Activated CD8-positive, alpha-beta T cell treated with anti-CD3 and anti-CD28 coated beads, Interleukin-2, amount 10 ng/mL, durations not matched to agents 7 days and 5 days (primary cell): ENCODE data around the gene CDH5. TPM values are rescaled to one million over a fixed set of nuclear protein-coding genes. Genes with fewer than 3 reads are reported as not detected.

ENCODE experiments used
- ATAC-seq: fragments of 150-1000 bp; cut with Tn5 transposase; one replicate; pipeline ENCODE4 v1.10.0; 2021; ENCODE audit warnings: moderate library complexity
- CTCF ChIA-PET: fragments of 350-600 bp; sonication (Branson Sonifier 250); formaldehyde crosslinking; loops from one replicate; lab custom pipeline; 2021; ENCODE audit warnings: antibody characterized with exemption; lab: Charles Lee
- POLR2A ChIA-PET: fragments of 350-600 bp; sonication (Branson Sonifier 250); formaldehyde crosslinking; loops from one replicate; lab custom pipeline; 2021; ENCODE audit warnings: antibody characterized with exemption; lab: Charles Lee
- DNase-seq: peaks from one replicate; pipeline ENCODE4 v3.0.0-alpha.2; 2020
- H3K27ac Mint-ChIP-seq: one replicate; pipeline ENCODE4 v1.8.0; 2021; ENCODE audit warnings: mild to moderate bottlenecking, mixed read lengths
- H3K27me3 Mint-ChIP-seq: one replicate; pipeline ENCODE4 v1.8.0; 2021; ENCODE audit warnings: low read depth, mixed read lengths
- H3K36me3 Mint-ChIP-seq: one replicate; pipeline ENCODE4 v1.8.0; 2021; ENCODE audit warnings: low read depth, mixed read lengths
- H3K4me1 Mint-ChIP-seq: one replicate; pipeline ENCODE4 v1.8.0; 2021; ENCODE audit warnings: low read depth, mixed read lengths
- H3K4me3 Mint-ChIP-seq: one replicate; pipeline ENCODE4 v1.8.0; 2021; ENCODE audit warnings: mild to moderate bottlenecking, mixed read lengths
- H3K9me3 Mint-ChIP-seq: one replicate; pipeline ENCODE4 v1.8.0; 2022; ENCODE audit warnings: mixed read lengths; ENCODE audit not compliant: insufficient read depth
- total RNA-seq, 2 experiments: library from RNA; stranded (reverse); gene quantifications; one replicate each; pipeline ENCODE4 v1.2.3, GENCODE V29; 2021

CDH5 gene
- total RNA-seq, 2 experiments from 2014 or later = not detected

- Mint-ChIP-seq H3K4me3 (no peak overlapping the region), H3K27me3 (peaks cover 9% of the 10 kb centered on the region), H3K9me3 (peaks cover 13% of the 10 kb centered on the region), H3K36me3 (peaks cover 2% of the 10 kb centered on the region), H3K4me1 (peaks cover 3% of the 10 kb centered on the region), H3K27ac (no peak overlapping the region)
- ATAC-seq = no peak
- ChIA-PET CTCF (interaction anchor here (1.2 to 2.9 kb wide), 2 partner anchors 9 to 11 kb away, joined by 3 to 16 read pairs; no protein-coding TSS in a partner anchor), POLR2A (no interaction called here)
- no peak for DNase-seq
Observed at GRCh38 chr16:66416136-66416535, 49.6 kb downstream of the CDH5 start.

GRCh38 chr16:66416939-66417700 lies 50.6 kb downstream of the CDH5 start:
- H3K27ac Mint-ChIP-seq = no peak overlapping the region
- no peaks in the 10 kb centered on the region for H3K36me3 Mint-ChIP-seq
- DNase-seq = no peak
- CTCF ChIA-PET = interaction anchor here (0.9 to 1.3 kb wide), 2 partner anchors 9 to 10 kb away, joined by 3 to 5 read pairs; no protein-coding TSS in a partner anchor
- ATAC-seq = no peak
- peaks cover 7% of the 10 kb centered on the region for H3K9me3 Mint-ChIP-seq
- POLR2A ChIA-PET = no interaction called here
- H3K27me3 Mint-ChIP-seq = peaks cover 9% of the 10 kb centered on the region
- H3K4me3 Mint-ChIP-seq = no peak overlapping the region
- H3K4me1 Mint-ChIP-seq = peaks cover 3% of the 10 kb centered on the region

GRCh38 chr16:66418165-66418962 lies 51.9 kb downstream of the CDH5 start:
- no peak overlapping the region for H3K4me3 Mint-ChIP-seq
- POLR2A ChIA-PET = no interaction called here
- CTCF ChIA-PET = interaction anchor here (0.9 to 1.3 kb wide), 2 partner anchors 10 to 11 kb away, joined by 3 to 5 read pairs; no protein-coding TSS in a partner anchor

GRCh38 chr16:66419527-66419926 lies 53.0 kb downstream of the CDH5 start:
- Mint-ChIP-seq H3K36me3 (no peaks in the 10 kb centered on the region), H3K9me3 (no peaks in the 10 kb centered on the region), H3K27me3 (peaks cover 30% of the 10 kb centered on the region), H3K4me1 (peaks cover 3% of the 10 kb centered on the region), H3K27ac (no peak overlapping the region), H3K4me3 (no peak overlapping the region)
- ChIA-PET CTCF (interaction anchor here (2.0 kb wide), 1 partner anchor 13 kb away, joined by 6 read pairs; no protein-coding TSS in a partner anchor), POLR2A (no interaction called here)
- DNase-seq (no peak), ATAC-seq (no peak)

More at GRCh38 chr16:66418165-66418962, 51.9 kb downstream of the CDH5 start:
- Mint-ChIP-seq H3K9me3 (no peaks in the 10 kb centered on the region), H3K4me1 (peaks cover 3% of the 10 kb centered on the region), H3K27ac (no peak overlapping the region), H3K27me3 (peaks cover 18% of the 10 kb centered on the region), H3K36me3 (no peaks in the 10 kb centered on the region)
- DNase-seq (no peak), ATAC-seq (no peak)

GRCh38 chr16:66420396-66420795 lies 53.9 kb downstream of the CDH5 start:
- DNase-seq = no peak
- no peaks in the 10 kb centered on the region for H3K9me3 Mint-ChIP-seq

GRCh38 chr16:66421891-66422290 lies 55.4 kb downstream of the CDH5 start:
- peaks cover 3% of the 10 kb centered on the region for H3K4me1 Mint-ChIP-seq
- H3K4me3 Mint-ChIP-seq = no peak overlapping the region
- ChIA-PET POLR2A (interaction anchor here (0.5 kb wide), 1 partner anchor 800 kb away, joined by 3 read pairs; no protein-coding TSS in a partner anchor), CTCF (no interaction called here)
- H3K36me3 Mint-ChIP-seq = no peaks in the 10 kb centered on the region
- DNase-seq (no peak), ATAC-seq (no peak)
- no peak overlapping the region for H3K27ac Mint-ChIP-seq
- no peaks in the 10 kb centered on the region for H3K9me3 Mint-ChIP-seq
- H3K27me3 Mint-ChIP-seq = peaks cover 49% of the 10 kb centered on the region

More at GRCh38 chr16:66420396-66420795, 53.9 kb downstream of the CDH5 start:
- Mint-ChIP-seq H3K27me3 (peaks cover 38% of the 10 kb centered on the region), H3K4me3 (no peak overlapping the region), H3K36me3 (no peaks in the 10 kb centered on the region), H3K27ac (no peak overlapping the region), H3K4me1 (peaks cover 3% of the 10 kb centered on the region)
- no peak for ATAC-seq
- ChIA-PET POLR2A (no interaction called here), CTCF (interaction anchor here (2.0 kb wide), 1 partner anchor 14 kb away, joined by 6 read pairs; no protein-coding TSS in a partner anchor)

- Mint-ChIP-seq H3K4me3 (no peak overlapping the region), H3K36me3 (no peaks in the 10 kb centered on the region), H3K27ac (no peak overlapping the region), H3K9me3 (no peaks in the 10 kb centered on the region), H3K4me1 (peaks cover 3% of the 10 kb centered on the region), H3K27me3 (peaks cover 49% of the 10 kb centered on the region)
- POLR2A ChIA-PET = no interaction called here
- CTCF ChIA-PET = interaction anchor here (0.7 kb wide), 1 partner anchor 16 kb away, joined by 4 read pairs; no protein-coding TSS in a partner anchor
- DNase-seq (no peak), ATAC-seq (no peak)
Observed at GRCh38 chr16:66422366-66422765, 55.9 kb downstream of the CDH5 start.

- H3K36me3 Mint-ChIP-seq = no peaks in the 10 kb centered on the region
- no peak overlapping the region for H3K4me3 Mint-ChIP-seq
- no peak overlapping the region for H3K27ac Mint-ChIP-seq
- ATAC-seq (no peak), DNase-seq (no peak)
- ChIA-PET POLR2A (no interaction called here), CTCF (no interaction called here)
- H3K27me3 Mint-ChIP-seq = peaks cover 55% of the 10 kb centered on the region
- H3K9me3 Mint-ChIP-seq = no peaks in the 10 kb centered on the region
- H3K4me1 Mint-ChIP-seq = peaks cover under 1% of the 10 kb centered on the region
Observed at GRCh38 chr16:66423177-66423576, 56.7 kb downstream of the CDH5 start.

GRCh38 chr16:66425651-66426050 lies 59.2 kb downstream of the CDH5 start:
- ATAC-seq = no peak
- H3K27ac Mint-ChIP-seq = no peak overlapping the region
- DNase-seq = no peak
- H3K27me3 Mint-ChIP-seq = peaks cover 75% of the 10 kb centered on the region
- POLR2A ChIA-PET = no interaction called here
- CTCF ChIA-PET = interaction anchor here (1.0 to 1.4 kb wide), 2 partner anchors 19 to 68 kb away, joined by 3 to 5 read pairs; no protein-coding TSS in a partner anchor
- no peaks in the 10 kb centered on the region for H3K9me3 Mint-ChIP-seq
- H3K36me3 Mint-ChIP-seq = no peaks in the 10 kb centered on the region
- no peaks in the 10 kb centered on the region for H3K4me1 Mint-ChIP-seq
- H3K4me3 Mint-ChIP-seq = no peak overlapping the region

GRCh38 chr16:66426112-66427035 lies 59.9 kb downstream of the CDH5 start:
- ChIA-PET CTCF (interaction anchor here (1.4 kb wide), 1 partner anchor 20 kb away, joined by 5 read pairs; no protein-coding TSS in a partner anchor), POLR2A (interaction anchor here (0.6 kb wide), 1 partner anchor 25 kb away, joined by 3 read pairs; no protein-coding TSS in a partner anchor)
- Mint-ChIP-seq H3K4me3 (peak overlapping the region; percentile 11), H3K27me3 (peaks cover 75% of the 10 kb centered on the region), H3K27ac (no peak overlapping the region), H3K9me3 (no peaks in the 10 kb centered on the region), H3K36me3 (no peaks in the 10 kb centered on the region), H3K4me1 (no peaks in the 10 kb centered on the region)
- DNase-seq (no peak), ATAC-seq (peak; percentile 16)
